K562 (cell line): Measurements from ENCODE around the gene PSRC1.
"Not testable (repeated sequence)": the region's sequence is repeated elsewhere in the genome, so short reads cannot be mapped to it uniquely, and the experiment has no call there.

Experiments used
- CTCF ChIP-seq, 3 experiments: IDR thresholded peaks in 2 of 3; conservative IDR thresholded peaks in 1 of 3; 2 replicates each; pipeline ENCODE4 v1.5.1; 2011 to 2012; ENCODE audit warnings: low read length in 3 of 3, mild to moderate bottlenecking in 3 of 3, control low read depth in 2 of 3, improper control_type of control experiment in 1 of 3, inconsistent platforms in 1 of 3, low read depth in 1 of 3, mixed read lengths in 1 of 3, moderate library complexity in 1 of 3; ENCODE audit not compliant: insufficient read depth in 2 of 3
- EZH2 ChIP-seq: IDR thresholded peaks from 2 replicates; pipeline ENCODE4 v1.6.1; 2012; ENCODE audit warnings: low read depth, mild to moderate bottlenecking, inconsistent platforms, low read length, borderline replicate concordance
- NR3C1 ChIP-seq: sonication (generic); formaldehyde crosslinking; IDR thresholded peaks from 2 replicates; pipeline ENCODE4 v1.8.1; 2022; ENCODE audit warnings: missing genetic modification reagents
- RBM39 ChIP-seq: fragments of 200-400 bp; formaldehyde crosslinking; optimal IDR thresholded peaks from 2 replicates; pipeline ENCODE3; 2018; ENCODE audit warnings: low read depth, low read length

DNA sequence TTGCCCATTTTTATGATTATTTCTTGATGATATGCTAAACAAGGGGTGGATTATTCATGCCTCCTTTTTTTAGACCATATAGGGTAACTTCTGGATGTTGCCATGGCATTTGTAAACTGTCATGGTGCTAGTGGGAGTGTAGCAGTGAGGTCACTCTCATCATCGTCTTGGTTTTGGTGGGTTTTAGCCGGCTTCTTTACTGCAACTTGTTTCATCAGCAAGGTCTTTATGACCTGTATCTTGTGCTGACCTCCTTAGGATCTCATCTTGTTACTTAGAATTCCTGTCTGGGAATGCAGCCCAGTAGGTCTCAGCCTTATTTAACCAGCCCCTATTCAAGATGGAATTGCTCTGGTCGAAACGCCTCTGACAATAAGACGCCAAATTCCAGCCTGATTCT is 3.8 kb upstream of the PSRC1 start:
- not testable (repeated sequence) for TF ChIP-seq EZH2; RBM39; NR3C1 (CRISPR knock-in tag); CTCF (IDR thresholded peaks at IDR 0.05 in 2 of 3, conservative IDR thresholded peaks at IDR 0.05 in 1 of 3; ENCODE audit: insufficient read depth in 2 of 3, low read depth in 1 of 3, low read length in 3 of 3)
